Body of pancreas (tissue), 4 donors: ENCODE data around the gene TRMT11.

Experiments
- POLR2A ChIP-seq, 3 donors: fragments of 450-650 bp; IDR thresholded peaks; one replicate each; pipeline ENCODE4 v1.6.1; 2016; ENCODE audit warnings: antibody characterized with exemption in 3 of 3, mild to moderate bottlenecking in 2 of 3
- TF ChIP-seq, protein P1 (sequence below), 7 experiments: fragments of 450-650 bp in 4 of 7; fragments of 200-600 bp in 3 of 7; sonication (generic) in 3 of 7; IDR thresholded peaks; one replicate each; pipeline ENCODE4 v1.5.1; 2016 to 2019; ENCODE audit warnings: antibody characterized with exemption in 7 of 7

GRCh38 chr6:126069449-126069848, 83.1 kb downstream of the TRMT11 start:
- TF ChIP-seq, protein P1, sequence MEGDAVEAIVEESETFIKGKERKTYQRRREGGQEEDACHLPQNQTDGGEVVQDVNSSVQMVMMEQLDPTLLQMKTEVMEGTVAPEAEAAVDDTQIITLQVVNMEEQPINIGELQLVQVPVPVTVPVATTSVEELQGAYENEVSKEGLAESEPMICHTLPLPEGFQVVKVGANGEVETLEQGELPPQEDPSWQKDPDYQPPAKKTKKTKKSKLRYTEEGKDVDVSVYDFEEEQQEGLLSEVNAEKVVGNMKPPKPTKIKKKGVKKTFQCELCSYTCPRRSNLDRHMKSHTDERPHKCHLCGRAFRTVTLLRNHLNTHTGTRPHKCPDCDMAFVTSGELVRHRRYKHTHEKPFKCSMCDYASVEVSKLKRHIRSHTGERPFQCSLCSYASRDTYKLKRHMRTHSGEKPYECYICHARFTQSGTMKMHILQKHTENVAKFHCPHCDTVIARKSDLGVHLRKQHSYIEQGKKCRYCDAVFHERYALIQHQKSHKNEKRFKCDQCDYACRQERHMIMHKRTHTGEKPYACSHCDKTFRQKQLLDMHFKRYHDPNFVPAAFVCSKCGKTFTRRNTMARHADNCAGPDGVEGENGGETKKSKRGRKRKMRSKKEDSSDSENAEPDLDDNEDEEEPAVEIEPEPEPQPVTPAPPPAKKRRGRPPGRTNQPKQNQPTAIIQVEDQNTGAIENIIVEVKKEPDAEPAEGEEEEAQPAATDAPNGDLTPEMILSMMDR (IDR thresholded peaks at IDR 0.05): no peak
- no peak for TF ChIP-seq POLR2A (IDR thresholded peaks at IDR 0.05)
